Muscle of back (tissue), 11 donors: ENCODE data around the gene PTOV1. TPM values are rescaled to one million over a fixed set of nuclear protein-coding genes. Genes with fewer than 3 reads are reported as not detected.

Experiments
- DNase-seq, 3 donors: peaks; one replicate each; pipeline versions ENCODE4 v3.0.0 to v3.0.0-alpha.2; 2013
- polyA plus RNA-seq, 10 donors: library from polyadenylated mRNA; unstranded; fragments of 120-200 nt; gene quantifications; one replicate each; pipeline ENCODE4 v1.2.1, GENCODE V29; 2013; ENCODE audit not compliant: insufficient read length in 10 of 10

Gene PTOV1
- polyA plus RNA-seq, 10 donors = 162 to 212 (median 191) TPM

- no peak for DNase-seq
Observed at GRCh38 chr19:49871349-49871985, 20.5 kb downstream of the PTOV1 start.

- DNase-seq = no peak
Observed at GRCh38 chr19:49872245-49873128, 21.5 kb downstream of the PTOV1 start.

- DNase-seq = no peak
Observed at GRCh38 chr19:49873129-49873521, 22.2 kb downstream of the PTOV1 start.

GRCh38 chr19:49873834-49874233 lies 22.9 kb downstream of the PTOV1 start:
- no peak for DNase-seq

GRCh38 chr19:49874503-49875157 lies 23.7 kb downstream of the PTOV1 start:
- no peak for DNase-seq

- DNase-seq = peak in 1 of 3 donors; percentile 17
Observed at GRCh38 chr19:49875177-49875576, 24.2 kb downstream of the PTOV1 start.

GRCh38 chr19:49875857-49876421 lies 25.0 kb downstream of the PTOV1 start:
- peak; percentile 53 to 89 (median 81) for DNase-seq

GRCh38 chr19:49876422-49877019 lies 25.6 kb downstream of the PTOV1 start:
- peak; percentile 99 to 100 (median 99) for DNase-seq

- peak; percentile 100 for DNase-seq
Observed at GRCh38 chr19:49877020-49877878, 26.3 kb downstream of the PTOV1 start, which contains the start of the genes AKT1S1 and TBC1D17. Gene AKT1S1, minus strand, starts transcription at chr19:49877355. Its CDS starts 4,060 bp downstream, at chr19:49873295. Gene TBC1D17, plus strand, starts transcription at chr19:49877702. Its CDS starts 22 bp downstream, at chr19:49877724.

- peak; percentile 97 to 99 (median 98) for DNase-seq
Observed at GRCh38 chr19:49877879-49878743, 27.2 kb downstream of the PTOV1 start.

- DNase-seq = no peak
Observed at GRCh38 chr19:49878744-49879070, 27.7 kb downstream of the PTOV1 start.

- no peak for DNase-seq
Observed at GRCh38 chr19:49879243-49879963, 28.4 kb downstream of the PTOV1 start.

- DNase-seq = no peak
Observed at GRCh38 chr19:49880162-49880869, 29.4 kb downstream of the PTOV1 start.

- no peak for DNase-seq
Observed at GRCh38 chr19:49881186-49881585, 30.2 kb downstream of the PTOV1 start.

GRCh38 chr19:49881672-49882394 lies 30.9 kb downstream of the PTOV1 start:
- peak in 1 of 3 donors; percentile 4 for DNase-seq

GRCh38 chr19:49882643-49883042 lies 31.7 kb downstream of the PTOV1 start:
- DNase-seq = no peak

GRCh38 chr19:49883094-49883493 lies 32.1 kb downstream of the PTOV1 start:
- DNase-seq = no peak

- DNase-seq = no peak
Observed at GRCh38 chr19:49884109-49884508, 33.1 kb downstream of the PTOV1 start.
